H1 (cell line): ENCODE data around the gene CAMTA1. TPM values are rescaled to one million over a fixed set of nuclear protein-coding genes. Genes with fewer than 3 reads are reported as not detected.

Experiments used
- CTCF ChIA-PET: fragments of 300-600 bp; sonication (Branson Sonifier 250); formaldehyde crosslinking; loops from one replicate; lab custom pipeline; 2021; ENCODE audit not compliant: partially characterized antibody; lab: Charles Lee
- POLR2A ChIA-PET: fragments of 300-600 bp; sonication (Branson Sonifier 250); formaldehyde crosslinking; loops from one replicate; lab custom pipeline; 2021; ENCODE audit warnings: inconsistent platforms; ENCODE audit not compliant: partially characterized antibody; lab: Charles Lee
- DNase-seq, 2 experiments: peaks; one replicate each; pipeline versions ENCODE4 v3.0.0 to v3.0.0-alpha.2; 2010 to 2022; ENCODE audit warnings: low spot score in 2 of 2, low read depth in 1 of 2, mixed read lengths in 1 of 2
- FAIRE-seq: peaks from 2 replicates; lab custom pipeline; 2011; peaks lifted over from hg19 to GRCh38; lab: Jason Lieb, UNC
- H2AFZ ChIP-seq: 2 replicates; pipeline ENCODE4 v1.8.1; 2012; ENCODE audit warnings: low read length, inconsistent platforms
- H2AK5ac ChIP-seq: 2 replicates; pipeline ENCODE4 v1.6.1; 2013; ENCODE audit warnings: low read depth, low read length
- H2BK120ac ChIP-seq: replicated peaks from 2 replicates; pipeline ENCODE3; 2013; ENCODE audit warnings: low read depth, low read length, inconsistent platforms
- H2BK12ac ChIP-seq: 2 replicates; pipeline ENCODE4 v1.6.1; 2013; ENCODE audit warnings: low read depth, low read length
- H2BK15ac ChIP-seq: 2 replicates; pipeline ENCODE4 v1.6.1; 2013; ENCODE audit warnings: low read length
- H2BK20ac ChIP-seq: 2 replicates; pipeline ENCODE4 v1.6.1; 2013; ENCODE audit warnings: low read length
- H2BK5ac ChIP-seq: 2 replicates; pipeline ENCODE4 v1.6.1; 2013; ENCODE audit warnings: low read depth, low read length
- H3K14ac ChIP-seq: 2 replicates; pipeline ENCODE4 v1.6.1; 2013; ENCODE audit warnings: inconsistent platforms; ENCODE audit not compliant: insufficient read length
- H3K18ac ChIP-seq: 2 replicates; pipeline ENCODE4 v1.6.1; 2013; ENCODE audit warnings: low read length; ENCODE audit errors: extremely low read depth
- H3K23ac ChIP-seq: 2 replicates; pipeline ENCODE4 v1.6.1; 2013; ENCODE audit warnings: inconsistent platforms; ENCODE audit not compliant: insufficient read length
- H3K23me2 ChIP-seq: 2 replicates; pipeline ENCODE4 v1.6.1; 2013; ENCODE audit warnings: low read depth, low read length
- H3K27ac ChIP-seq: 2 replicates; pipeline ENCODE4 v1.6.1; 2011; ENCODE audit warnings: low read depth, low read length, inconsistent platforms
- H3K27me3 ChIP-seq, 4 experiments: replicated peaks in 1 of 4; 1 replicate in 1 of 4; 2 replicates in 3 of 4; pipeline versions ENCODE4 v1.6.1 to v1.8.1; 2011 to 2013; ENCODE audit warnings: low read length in 3 of 4, mild to moderate bottlenecking in 3 of 4, inconsistent platforms in 2 of 4, mixed read lengths in 2 of 4, moderate library complexity in 1 of 4; ENCODE audit not compliant: control insufficient read depth in 3 of 4, insufficient read depth in 3 of 4; ENCODE audit errors: extremely low read depth in 1 of 4
- H3K36me3 ChIP-seq, 4 experiments: 2 replicates each; pipeline versions ENCODE4 v1.6.1 to v1.8.1; 2011 to 2013; ENCODE audit warnings: mild to moderate bottlenecking in 4 of 4, low read length in 3 of 4, moderate library complexity in 2 of 4, control low read depth in 1 of 4, inconsistent platforms in 1 of 4; ENCODE audit not compliant: insufficient read depth in 4 of 4, control insufficient read depth in 2 of 4
- H3K4ac ChIP-seq: replicated peaks from 2 replicates; pipeline ENCODE3; 2013; ENCODE audit warnings: low read length, low read depth, mixed read lengths, inconsistent platforms; ENCODE audit not compliant: insufficient read length
- H3K4me1 ChIP-seq, 4 experiments: replicated peaks in 1 of 4; 1 replicate in 1 of 4; 2 replicates in 3 of 4; pipeline versions ENCODE4 v1.6.1 to v1.8.1; 2011 to 2013; ENCODE audit warnings: low read length in 3 of 4, inconsistent platforms in 2 of 4, mixed read lengths in 1 of 4; ENCODE audit not compliant: insufficient read depth in 4 of 4, control insufficient read depth in 3 of 4
- H3K4me2 ChIP-seq, 2 experiments: 2 replicates each; pipeline versions ENCODE4 v1.6.1 to v1.8.1; 2011 to 2013; ENCODE audit warnings: low read depth in 2 of 2, low read length in 2 of 2, control low read depth in 1 of 2, inconsistent platforms in 1 of 2, mild to moderate bottlenecking in 1 of 2; ENCODE audit not compliant: insufficient read depth in 1 of 2
- H3K4me3 ChIP-seq, 4 experiments: fragments of 200-600, 300-600 bp in 1 of 4; sonication (generic), shearing (Covaris generic), sonication (Bioruptor Twin) in 1 of 4; 2 replicates each; pipeline versions ENCODE4 v1.5.1 to v1.8.1; 2011 to 2016; ENCODE audit warnings: low read length in 4 of 4, low read depth in 3 of 4, control low read depth in 2 of 4, inconsistent platforms in 2 of 4, mild to moderate bottlenecking in 2 of 4, mixed read lengths in 1 of 4, moderate library complexity in 1 of 4; ENCODE audit not compliant: insufficient read depth in 2 of 4; ENCODE audit errors: extremely low read depth in 1 of 4
- H3K56ac ChIP-seq: replicated peaks from 2 replicates; pipeline ENCODE3; 2013; ENCODE audit warnings: low read depth, mild to moderate bottlenecking, mixed read lengths, low read length, inconsistent platforms; ENCODE audit not compliant: insufficient read length
- H3K79me1 ChIP-seq: 2 replicates; pipeline ENCODE4 v1.6.1; 2013; ENCODE audit warnings: low read depth, low read length, control low read depth
- H3K79me2 ChIP-seq, 2 experiments: 2 replicates each; pipeline versions ENCODE4 v1.6.1 to v1.8.1; 2012 to 2013; ENCODE audit warnings: low read length in 2 of 2, mild to moderate bottlenecking in 2 of 2, inconsistent platforms in 1 of 2; ENCODE audit not compliant: insufficient read depth in 2 of 2, control insufficient read depth in 1 of 2
- H3K9ac ChIP-seq, 4 experiments: replicated peaks in 1 of 4; 1 replicate in 1 of 4; 2 replicates in 3 of 4; pipeline versions ENCODE4 v1.6.1 to v1.8.1; 2011 to 2013; ENCODE audit warnings: low read depth in 3 of 4, low read length in 3 of 4, control low read depth in 2 of 4, mild to moderate bottlenecking in 2 of 4, moderate library complexity in 2 of 4, inconsistent platforms in 1 of 4; ENCODE audit errors: extremely low read depth in 1 of 4
- H3K9me3 ChIP-seq, 2 experiments: 2 replicates each; pipeline versions ENCODE4 v1.6.1 to v1.8.1; 2012 to 2013; ENCODE audit warnings: mild to moderate bottlenecking in 2 of 2, moderate library complexity in 2 of 2, control low read depth in 1 of 2, inconsistent platforms in 1 of 2, low read depth in 1 of 2, low read length in 1 of 2, mixed read lengths in 1 of 2; ENCODE audit not compliant: insufficient read depth in 2 of 2
- H4K20me1 ChIP-seq, 2 experiments: replicated peaks in 1 of 2; 2 replicates each; pipeline versions ENCODE3 to v1.8.1; 2011 to 2013; ENCODE audit warnings: inconsistent platforms in 2 of 2, low read length in 2 of 2, mild to moderate bottlenecking in 1 of 2; ENCODE audit not compliant: insufficient read depth in 2 of 2, control insufficient read depth in 1 of 2
- H4K5ac ChIP-seq: 2 replicates; pipeline ENCODE4 v1.6.1; 2013; ENCODE audit warnings: low read length, low read depth, mixed read lengths, inconsistent platforms; ENCODE audit not compliant: insufficient read length
- H4K8ac ChIP-seq: 2 replicates; pipeline ENCODE4 v1.8.0; 2013; ENCODE audit warnings: mild to moderate bottlenecking, moderate library complexity, low read length, inconsistent platforms; ENCODE audit not compliant: insufficient read depth; ENCODE audit errors: extremely low read depth
- H4K91ac ChIP-seq: replicated peaks from 2 replicates; pipeline ENCODE3; 2013; ENCODE audit warnings: low read length, mixed read lengths, inconsistent platforms; ENCODE audit not compliant: insufficient read length
- KDM1A ChIP-seq: fragments of 200-600, 300-600 bp; sonication (generic); IDR thresholded peaks from 2 replicates; pipeline ENCODE4 v1.7.1; 2016; ENCODE audit warnings: mild to moderate bottlenecking, low read length, borderline replicate concordance
- POLR2AphosphoS5 ChIP-seq: IDR thresholded peaks from 2 replicates; pipeline ENCODE4 v1.6.1; 2011; ENCODE audit warnings: low read depth, low read length
- SIX5 ChIP-seq: IDR thresholded peaks from 2 replicates; pipeline ENCODE4 v1.6.1; 2011; ENCODE audit warnings: mild to moderate bottlenecking, low read depth, low read length
- SRF ChIP-seq: IDR thresholded peaks from 2 replicates; pipeline ENCODE4 v1.6.1; 2011; ENCODE audit warnings: mild to moderate bottlenecking, low read depth, low read length, moderate library complexity
- WGBS, 2 experiments: shearing (Covaris generic) in 1 of 2; methylation state at CpG; one replicate each; pipeline versions ENCODE4 v1.1.6 to v1.1.7; 2013 to 2015; ENCODE audit warnings: low lambda C conversion rate in 2 of 2, mixed read lengths in 2 of 2, inconsistent platforms in 1 of 2, low coverage in 1 of 2, missing lambda C conversion rate in 1 of 2; ENCODE audit not compliant: insufficient replicate concordance in 2 of 2, insufficient coverage in 1 of 2, insufficient read length in 1 of 2; ENCODE audit errors: extremely low coverage in 1 of 2, missing lambda C conversion rate in 1 of 2; 5-methylcytosine and 5-hydroxymethylcytosine counted together
- polyA plus RNA-seq, 7 experiments: library from polyadenylated mRNA; depleted of rRNA in 3 of 7; stranded (reverse) in 5 of 7; unstranded in 2 of 7; fragments of >200 nt in 5 of 7; fragments of 200-250 nt in 2 of 7; gene quantifications; 1 replicate in 5 of 7; 2 replicates in 1 of 7; 4 replicates in 1 of 7; pipeline versions ENCODE4 v1.2.1 to v1.2.3, GENCODE V29; 2011 to 2013; ENCODE audit warnings: missing spikeins in 2 of 7, mixed read lengths in 2 of 7
- total RNA-seq: library from RNA; stranded (reverse); fragmentation: NEBNext Ultra II Directional; extraction: Animal tissue kit (Norgen Biotek cat#: 25700); gene quantifications from 2 replicates; pipeline ENCODE4 v1.2.1, GENCODE V29; 2021

CAMTA1 gene
- total and polyA plus RNA-seq, 2 of the 8 experiments (the other 6 are each of a cell fraction or from before 2014, with no cell fraction given): 65.0 to 119 TPM

DNA sequence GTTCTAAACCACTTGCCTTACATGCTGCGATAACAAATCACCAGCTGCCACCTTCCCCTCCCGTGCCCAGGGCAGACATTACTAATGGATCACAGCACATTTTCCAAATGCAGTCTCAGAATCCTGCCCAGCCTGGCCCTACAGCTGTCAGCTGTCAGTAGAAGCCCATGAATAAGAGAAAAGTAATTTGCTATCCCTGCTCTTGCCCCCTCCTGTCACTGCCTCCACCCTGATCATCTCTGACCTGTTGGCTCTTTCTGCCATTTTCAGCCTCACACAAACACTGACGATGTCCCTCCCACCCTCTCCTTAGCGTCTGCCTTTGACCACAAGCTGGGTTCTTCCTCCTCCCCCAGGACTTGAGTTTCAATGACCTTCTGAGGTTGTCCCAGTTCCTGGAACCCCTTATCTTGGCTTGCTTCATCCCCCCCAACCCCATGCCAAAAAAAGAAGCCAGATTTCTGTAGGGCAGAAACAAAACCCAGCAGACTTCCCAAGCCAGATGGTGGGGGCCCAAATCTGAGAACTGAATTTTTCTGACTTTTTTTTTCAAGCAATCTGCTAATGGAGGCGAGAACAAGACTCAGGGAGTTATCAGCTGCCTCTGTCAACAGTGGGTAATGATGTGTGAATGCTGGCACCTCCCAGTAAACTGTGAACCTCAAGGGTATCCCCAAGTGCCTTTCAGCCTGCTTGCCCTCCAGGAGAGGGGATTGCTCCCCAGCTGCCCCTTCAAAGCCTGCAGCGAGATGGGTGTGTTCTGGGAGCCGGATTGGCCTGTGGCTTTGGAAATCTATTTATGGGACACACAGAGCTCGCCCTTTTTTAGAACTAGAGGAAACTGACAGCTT, 769.4 kb downstream of the CAMTA1 start:
- Histone ChIP-seq H3K4me3 (no peak overlapping the region), H3K14ac (no peak overlapping the region), H3K79me2 (no peaks in the 10 kb centered on the region), H3K27ac (no peak overlapping the region), H3K4me1 (peaks cover 0 to 14% (median 6%) of the 10 kb centered on the region in 4 experiments; a peak in 6 of 7 replicates), H2AFZ (no peak overlapping the region), H3K56ac (no peak overlapping the region), H4K5ac (no peak overlapping the region), H3K9ac (no peak overlapping the region), H2AK5ac (no peak overlapping the region), H3K23me2 (no peaks in the 10 kb centered on the region), H4K8ac (no peak overlapping the region), H3K27me3 (no peaks in the 10 kb centered on the region), H3K36me3 (no peaks in the 10 kb centered on the region), H2BK12ac (no peak overlapping the region), H3K79me1 (no peaks in the 10 kb centered on the region), H3K23ac (no peak overlapping the region), H2BK120ac (no peak overlapping the region), H3K4me2 (no peak overlapping the region), H2BK5ac (no peak overlapping the region), H3K9me3 (peaks cover 0 to 3% of the 10 kb centered on the region in 2 experiments; a peak in 1 of 4 replicates), H2BK15ac (peak overlapping the region; percentile 72; the same call in 1 of the 2 replicates), H3K18ac (no peak overlapping the region), H4K20me1 (no peaks in the 10 kb centered on the region), H4K91ac (no peak overlapping the region), H3K4ac (no peak overlapping the region), H2BK20ac (0 out of 2 replicates have a peak overlapping the region, but pooled peaks have one; percentile 18)
- WGBS, 2 experiments: 83% methylated on average over 8 of the region's 8 CpGs; no CpG with 5 or more reads in 1 of the 2 experiments
- ChIA-PET POLR2A (interaction anchor here (1.4 kb wide), 1 partner anchor 20 kb away, joined by 3 read pairs; no protein-coding TSS in a partner anchor), CTCF (interaction anchor here (0.9 to 4.5 kb wide), 7 partner anchors 19 to 270 kb away, joined by 3 to 11 read pairs (median 3); no protein-coding TSS in a partner anchor)
- no peak for TF ChIP-seq POLR2AphosphoS5
- 0 out of 2 replicates have a peak, but pooled peaks have one; percentile 28 for TF ChIP-seq SRF
- no peak for TF ChIP-seq KDM1A
- TF ChIP-seq SIX5: no peak
- no peak for FAIRE-seq
- no peak for DNase-seq
